H1 (cell line): ENCODE measurements around the gene DCP1B. TPM values are rescaled to one million over a fixed set of nuclear protein-coding genes. Genes with fewer than 3 reads are reported as not detected.
A peak's percentile ranks its signal among the peaks of the same experiment; 100 is the strongest.

Experiments
- CTCF ChIA-PET: fragments of 300-600 bp; sonication (Branson Sonifier 250); formaldehyde crosslinking; loops from one replicate; lab custom pipeline; 2021; ENCODE audit not compliant: partially characterized antibody; lab: Charles Lee
- POLR2A ChIA-PET: fragments of 300-600 bp; sonication (Branson Sonifier 250); formaldehyde crosslinking; loops from one replicate; lab custom pipeline; 2021; ENCODE audit warnings: inconsistent platforms; ENCODE audit not compliant: partially characterized antibody; lab: Charles Lee
- DNase-seq, 2 experiments: peaks; one replicate each; pipeline versions ENCODE4 v3.0.0 to v3.0.0-alpha.2; 2010 to 2022; ENCODE audit warnings: low spot score in 2 of 2, low read depth in 1 of 2, mixed read lengths in 1 of 2
- FAIRE-seq: peaks from 2 replicates; lab custom pipeline; 2011; peaks lifted over from hg19 to GRCh38; lab: Jason Lieb, UNC
- H2AFZ ChIP-seq: 2 replicates; pipeline ENCODE4 v1.8.1; 2012; ENCODE audit warnings: low read length, inconsistent platforms
- H2AK5ac ChIP-seq: 2 replicates; pipeline ENCODE4 v1.6.1; 2013; ENCODE audit warnings: low read depth, low read length
- H2BK120ac ChIP-seq: replicated peaks from 2 replicates; pipeline ENCODE3; 2013; ENCODE audit warnings: low read depth, low read length, inconsistent platforms
- H2BK12ac ChIP-seq: 2 replicates; pipeline ENCODE4 v1.6.1; 2013; ENCODE audit warnings: low read depth, low read length
- H2BK15ac ChIP-seq: 2 replicates; pipeline ENCODE4 v1.6.1; 2013; ENCODE audit warnings: low read length
- H2BK20ac ChIP-seq: 2 replicates; pipeline ENCODE4 v1.6.1; 2013; ENCODE audit warnings: low read length
- H2BK5ac ChIP-seq: 2 replicates; pipeline ENCODE4 v1.6.1; 2013; ENCODE audit warnings: low read depth, low read length
- H3K14ac ChIP-seq: 2 replicates; pipeline ENCODE4 v1.6.1; 2013; ENCODE audit warnings: inconsistent platforms; ENCODE audit not compliant: insufficient read length
- H3K18ac ChIP-seq: 2 replicates; pipeline ENCODE4 v1.6.1; 2013; ENCODE audit warnings: low read length; ENCODE audit errors: extremely low read depth
- H3K23ac ChIP-seq: 2 replicates; pipeline ENCODE4 v1.6.1; 2013; ENCODE audit warnings: inconsistent platforms; ENCODE audit not compliant: insufficient read length
- H3K23me2 ChIP-seq: 2 replicates; pipeline ENCODE4 v1.6.1; 2013; ENCODE audit warnings: low read depth, low read length
- H3K27ac ChIP-seq: 2 replicates; pipeline ENCODE4 v1.6.1; 2011; ENCODE audit warnings: low read depth, low read length, inconsistent platforms
- H3K27me3 ChIP-seq, 4 experiments: replicated peaks in 1 of 4; 1 replicate in 1 of 4; 2 replicates in 3 of 4; pipeline versions ENCODE4 v1.6.1 to v1.8.1; 2011 to 2013; ENCODE audit warnings: low read length in 3 of 4, mild to moderate bottlenecking in 3 of 4, inconsistent platforms in 2 of 4, mixed read lengths in 2 of 4, moderate library complexity in 1 of 4; ENCODE audit not compliant: control insufficient read depth in 3 of 4, insufficient read depth in 3 of 4; ENCODE audit errors: extremely low read depth in 1 of 4
- H3K36me3 ChIP-seq, 4 experiments: 2 replicates each; pipeline versions ENCODE4 v1.6.1 to v1.8.1; 2011 to 2013; ENCODE audit warnings: mild to moderate bottlenecking in 4 of 4, low read length in 3 of 4, moderate library complexity in 2 of 4, control low read depth in 1 of 4, inconsistent platforms in 1 of 4; ENCODE audit not compliant: insufficient read depth in 4 of 4, control insufficient read depth in 2 of 4
- H3K4ac ChIP-seq: replicated peaks from 2 replicates; pipeline ENCODE3; 2013; ENCODE audit warnings: low read length, low read depth, mixed read lengths, inconsistent platforms; ENCODE audit not compliant: insufficient read length
- H3K4me1 ChIP-seq, 4 experiments: replicated peaks in 1 of 4; 1 replicate in 1 of 4; 2 replicates in 3 of 4; pipeline versions ENCODE4 v1.6.1 to v1.8.1; 2011 to 2013; ENCODE audit warnings: low read length in 3 of 4, inconsistent platforms in 2 of 4, mixed read lengths in 1 of 4; ENCODE audit not compliant: insufficient read depth in 4 of 4, control insufficient read depth in 3 of 4
- H3K4me2 ChIP-seq, 2 experiments: 2 replicates each; pipeline versions ENCODE4 v1.6.1 to v1.8.1; 2011 to 2013; ENCODE audit warnings: low read depth in 2 of 2, low read length in 2 of 2, control low read depth in 1 of 2, inconsistent platforms in 1 of 2, mild to moderate bottlenecking in 1 of 2; ENCODE audit not compliant: insufficient read depth in 1 of 2
- H3K4me3 ChIP-seq, 4 experiments: fragments of 200-600, 300-600 bp in 1 of 4; sonication (generic), shearing (Covaris generic), sonication (Bioruptor Twin) in 1 of 4; 2 replicates each; pipeline versions ENCODE4 v1.5.1 to v1.8.1; 2011 to 2016; ENCODE audit warnings: low read length in 4 of 4, low read depth in 3 of 4, control low read depth in 2 of 4, inconsistent platforms in 2 of 4, mild to moderate bottlenecking in 2 of 4, mixed read lengths in 1 of 4, moderate library complexity in 1 of 4; ENCODE audit not compliant: insufficient read depth in 2 of 4; ENCODE audit errors: extremely low read depth in 1 of 4
- H3K56ac ChIP-seq: replicated peaks from 2 replicates; pipeline ENCODE3; 2013; ENCODE audit warnings: low read depth, mild to moderate bottlenecking, mixed read lengths, low read length, inconsistent platforms; ENCODE audit not compliant: insufficient read length
- H3K79me1 ChIP-seq: 2 replicates; pipeline ENCODE4 v1.6.1; 2013; ENCODE audit warnings: low read depth, low read length, control low read depth
- H3K79me2 ChIP-seq, 2 experiments: 2 replicates each; pipeline versions ENCODE4 v1.6.1 to v1.8.1; 2012 to 2013; ENCODE audit warnings: low read length in 2 of 2, mild to moderate bottlenecking in 2 of 2, inconsistent platforms in 1 of 2; ENCODE audit not compliant: insufficient read depth in 2 of 2, control insufficient read depth in 1 of 2
- H3K9ac ChIP-seq, 4 experiments: replicated peaks in 1 of 4; 1 replicate in 1 of 4; 2 replicates in 3 of 4; pipeline versions ENCODE4 v1.6.1 to v1.8.1; 2011 to 2013; ENCODE audit warnings: low read depth in 3 of 4, low read length in 3 of 4, control low read depth in 2 of 4, mild to moderate bottlenecking in 2 of 4, moderate library complexity in 2 of 4, inconsistent platforms in 1 of 4; ENCODE audit errors: extremely low read depth in 1 of 4
- H3K9me3 ChIP-seq, 2 experiments: 2 replicates each; pipeline versions ENCODE4 v1.6.1 to v1.8.1; 2012 to 2013; ENCODE audit warnings: mild to moderate bottlenecking in 2 of 2, moderate library complexity in 2 of 2, control low read depth in 1 of 2, inconsistent platforms in 1 of 2, low read depth in 1 of 2, low read length in 1 of 2, mixed read lengths in 1 of 2; ENCODE audit not compliant: insufficient read depth in 2 of 2
- H4K20me1 ChIP-seq, 2 experiments: replicated peaks in 1 of 2; 2 replicates each; pipeline versions ENCODE3 to v1.8.1; 2011 to 2013; ENCODE audit warnings: inconsistent platforms in 2 of 2, low read length in 2 of 2, mild to moderate bottlenecking in 1 of 2; ENCODE audit not compliant: insufficient read depth in 2 of 2, control insufficient read depth in 1 of 2
- H4K5ac ChIP-seq: 2 replicates; pipeline ENCODE4 v1.6.1; 2013; ENCODE audit warnings: low read length, low read depth, mixed read lengths, inconsistent platforms; ENCODE audit not compliant: insufficient read length
- H4K8ac ChIP-seq: 2 replicates; pipeline ENCODE4 v1.8.0; 2013; ENCODE audit warnings: mild to moderate bottlenecking, moderate library complexity, low read length, inconsistent platforms; ENCODE audit not compliant: insufficient read depth; ENCODE audit errors: extremely low read depth
- H4K91ac ChIP-seq: replicated peaks from 2 replicates; pipeline ENCODE3; 2013; ENCODE audit warnings: low read length, mixed read lengths, inconsistent platforms; ENCODE audit not compliant: insufficient read length
- ASH2L ChIP-seq: fragments of 200-600, 300-600 bp; sonication (generic); IDR thresholded peaks from one replicate; pipeline ENCODE4 v1.7.1; 2017; ENCODE audit warnings: low read length
- CHD1 ChIP-seq: IDR thresholded peaks from 2 replicates; pipeline ENCODE4 v1.6.1; 2012; ENCODE audit warnings: low read depth, low read length, improper control_type of control experiment
- EZH2 ChIP-seq: fragments of 200-600 bp; sonication (generic); IDR thresholded peaks from 2 replicates; pipeline ENCODE4 v1.7.1; 2012; ENCODE audit warnings: low read depth, mild to moderate bottlenecking, moderate library complexity, low read length, inconsistent platforms; ENCODE audit not compliant: severe bottlenecking
- FOSL1 ChIP-seq: IDR thresholded peaks from 2 replicates; pipeline ENCODE4 v1.6.1; 2011; ENCODE audit warnings: mild to moderate bottlenecking, low read depth, low read length, moderate library complexity; ENCODE audit not compliant: insufficient read depth
- KDM5A ChIP-seq: fragments of 200-600 bp; IDR thresholded peaks from 2 replicates; pipeline ENCODE4 v1.7.1; 2012; ENCODE audit warnings: mild to moderate bottlenecking, low read length, inconsistent platforms, mixed read lengths
- NANOG ChIP-seq: IDR thresholded peaks from 2 replicates; pipeline ENCODE4 v1.6.1; 2011; ENCODE audit warnings: low read length, low read depth, mild to moderate bottlenecking, inconsistent platforms; ENCODE audit not compliant: insufficient read depth, poor library complexity, severe bottlenecking
- RBBP5 ChIP-seq: IDR thresholded peaks from 2 replicates; pipeline ENCODE4 v1.7.1; 2012; ENCODE audit warnings: low read depth, mild to moderate bottlenecking, inconsistent platforms, low read length, moderate library complexity, borderline replicate concordance
- YY1 ChIP-seq: IDR thresholded peaks from 2 replicates; pipeline ENCODE4 v1.6.1; 2011; ENCODE audit warnings: low read depth, mild to moderate bottlenecking, low read length
- WGBS, 2 experiments: shearing (Covaris generic) in 1 of 2; methylation state at CpG; one replicate each; pipeline versions ENCODE4 v1.1.6 to v1.1.7; 2013 to 2015; ENCODE audit warnings: low lambda C conversion rate in 2 of 2, mixed read lengths in 2 of 2, inconsistent platforms in 1 of 2, low coverage in 1 of 2, missing lambda C conversion rate in 1 of 2; ENCODE audit not compliant: insufficient replicate concordance in 2 of 2, insufficient coverage in 1 of 2, insufficient read length in 1 of 2; ENCODE audit errors: extremely low coverage in 1 of 2, missing lambda C conversion rate in 1 of 2; 5-methylcytosine and 5-hydroxymethylcytosine counted together
- polyA plus RNA-seq, 7 experiments: library from polyadenylated mRNA; depleted of rRNA in 3 of 7; stranded (reverse) in 5 of 7; unstranded in 2 of 7; fragments of >200 nt in 5 of 7; fragments of 200-250 nt in 2 of 7; gene quantifications; 1 replicate in 5 of 7; 2 replicates in 1 of 7; 4 replicates in 1 of 7; pipeline versions ENCODE4 v1.2.1 to v1.2.3, GENCODE V29; 2011 to 2013; ENCODE audit warnings: missing spikeins in 2 of 7, mixed read lengths in 2 of 7
- total RNA-seq: library from RNA; stranded (reverse); fragmentation: NEBNext Ultra II Directional; extraction: Animal tissue kit (Norgen Biotek cat#: 25700); gene quantifications from 2 replicates; pipeline ENCODE4 v1.2.1, GENCODE V29; 2021
- TF ChIP-seq, protein P1 (sequence below): IDR thresholded peaks from 2 replicates; pipeline ENCODE4 v1.6.1; 2012; ENCODE audit warnings: inconsistent platforms
- TF ChIP-seq, protein P2 (sequence below): IDR thresholded peaks from 2 replicates; pipeline ENCODE4 v1.6.1; 2011; ENCODE audit warnings: low read length, improper control_type of control experiment
- TF ChIP-seq, protein P3 (sequence below): IDR thresholded peaks from 2 replicates; pipeline ENCODE4 v1.6.1; 2012; ENCODE audit warnings: inconsistent platforms

The DCP1B gene
- total and polyA plus RNA-seq, 2 of the 8 experiments (the other 6 are each of a cell fraction or from before 2014, with no cell fraction given), result 14.8 to 29.0 TPM

DNA sequence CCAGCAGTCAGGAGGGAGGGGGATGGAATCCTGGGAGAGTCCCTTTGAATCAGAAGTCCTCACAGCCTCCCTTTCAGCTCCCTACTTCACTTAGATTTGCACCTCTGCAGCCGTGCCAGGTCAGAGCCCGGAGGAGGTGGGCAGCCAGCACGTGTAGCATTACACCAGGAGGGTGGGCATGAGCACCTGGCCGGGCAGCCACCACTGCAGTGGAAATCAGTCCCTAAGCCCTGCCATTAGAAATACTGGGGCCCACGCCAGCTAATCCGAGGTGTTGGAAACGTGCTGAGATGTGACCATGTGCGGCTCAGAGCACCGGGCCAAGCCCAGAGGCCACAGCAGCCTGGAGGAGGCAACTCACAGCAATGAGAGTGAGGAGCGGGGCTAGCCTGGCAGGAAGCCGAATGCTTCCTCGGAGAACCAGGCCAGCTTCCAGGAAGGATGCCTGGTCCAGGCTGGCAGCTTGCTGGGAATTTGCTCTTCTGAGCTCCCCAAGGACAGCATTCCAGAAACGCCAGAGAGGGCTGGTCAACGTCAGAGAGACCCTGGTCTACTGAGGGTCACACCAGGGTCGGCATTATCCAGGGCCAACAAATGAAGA is 76.4 kb downstream of the DCP1B start:
- no peak overlapping the region for H3K4me3 ChIP-seq
- peaks cover 0 to 2% of the 10 kb centered on the region in 2 experiments for H4K20me1 ChIP-seq
- peaks cover 0 to 2% (median 0%) of the 10 kb centered on the region in 4 experiments; a peak in 1 of 7 replicates for H3K4me1 ChIP-seq
- no peak overlapping the region for H2BK15ac ChIP-seq
- H3K23me2 ChIP-seq, result peaks cover 2% of the 10 kb centered on the region
- H3K36me3 ChIP-seq, result no peaks in the 10 kb centered on the region
- no peak overlapping the region for H3K18ac ChIP-seq
- no peak overlapping the region for H4K8ac ChIP-seq
- H3K9me3 ChIP-seq, result no peaks in the 10 kb centered on the region
- FAIRE-seq (no peak), DNase-seq (peak in 1 of 2 experiments; percentile 40)
- H3K27ac ChIP-seq, result no peak overlapping the region
- H3K23ac ChIP-seq, result no peak overlapping the region
- H2BK12ac ChIP-seq, result no peak overlapping the region
- H2AK5ac ChIP-seq, result no peak overlapping the region
- no peaks in the 10 kb centered on the region for H3K79me2 ChIP-seq
- no peak overlapping the region for H3K4ac ChIP-seq
- H2BK5ac ChIP-seq, result no peak overlapping the region
- H3K9ac ChIP-seq, result no peak overlapping the region
- no peak overlapping the region for H4K5ac ChIP-seq
- H3K56ac ChIP-seq, result no peak overlapping the region
- H2BK20ac ChIP-seq, result no peak overlapping the region
- H3K14ac ChIP-seq, result no peak overlapping the region
- H3K4me2 ChIP-seq, result no peak overlapping the region
- CTCF ChIA-PET, result interaction anchor here (0.8 to 3.8 kb wide), 9 partner anchors 12 to 275 kb away, joined by 3 to 19 read pairs (median 4); no protein-coding TSS in a partner anchor
- WGBS, 2 experiments, result 89% methylated on average over 15 of the region's 15 CpGs; no CpG with 5 or more reads in 1 of the 2 experiments
- no peak overlapping the region for H4K91ac ChIP-seq
- no peak overlapping the region for H2BK120ac ChIP-seq
- no peaks in the 10 kb centered on the region; a peak in 1 of 7 replicates for H3K27me3 ChIP-seq
- H2AFZ ChIP-seq, result no peak overlapping the region
- no peaks in the 10 kb centered on the region; the same call in 1 of the 2 replicates for H3K79me1 ChIP-seq
- POLR2A ChIA-PET, result no interaction called here
- TF ChIP-seq EZH2 (no peak), YY1 (no peak), KDM5A (no peak), FOSL1 (no peak), NANOG (no peak), CHD1 (no peak), RBBP5 (no peak), ASH2L (no peak)
- TF ChIP-seq, protein P1, sequence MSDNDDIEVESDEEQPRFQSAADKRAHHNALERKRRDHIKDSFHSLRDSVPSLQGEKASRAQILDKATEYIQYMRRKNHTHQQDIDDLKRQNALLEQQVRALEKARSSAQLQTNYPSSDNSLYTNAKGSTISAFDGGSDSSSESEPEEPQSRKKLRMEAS, result no peak
- TF ChIP-seq, protein P2, sequence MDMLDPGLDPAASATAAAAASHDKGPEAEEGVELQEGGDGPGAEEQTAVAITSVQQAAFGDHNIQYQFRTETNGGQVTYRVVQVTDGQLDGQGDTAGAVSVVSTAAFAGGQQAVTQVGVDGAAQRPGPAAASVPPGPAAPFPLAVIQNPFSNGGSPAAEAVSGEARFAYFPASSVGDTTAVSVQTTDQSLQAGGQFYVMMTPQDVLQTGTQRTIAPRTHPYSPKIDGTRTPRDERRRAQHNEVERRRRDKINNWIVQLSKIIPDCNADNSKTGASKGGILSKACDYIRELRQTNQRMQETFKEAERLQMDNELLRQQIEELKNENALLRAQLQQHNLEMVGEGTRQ, result no peak
- TF ChIP-seq, protein P3, sequence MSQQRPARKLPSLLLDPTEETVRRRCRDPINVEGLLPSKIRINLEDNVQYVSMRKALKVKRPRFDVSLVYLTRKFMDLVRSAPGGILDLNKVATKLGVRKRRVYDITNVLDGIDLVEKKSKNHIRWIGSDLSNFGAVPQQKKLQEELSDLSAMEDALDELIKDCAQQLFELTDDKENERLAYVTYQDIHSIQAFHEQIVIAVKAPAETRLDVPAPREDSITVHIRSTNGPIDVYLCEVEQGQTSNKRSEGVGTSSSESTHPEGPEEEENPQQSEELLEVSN, result no peak
